Mucosa of rectum (tissue), 2 donors: ENCODE data around the gene LPAR5.

ENCODE experiments used
- H3K27ac ChIP-seq, 2 donors: one replicate each; pipeline ENCODE4 v1.7.0; 2013; ENCODE audit warnings: inconsistent platforms in 2 of 2, low read depth in 2 of 2, low read length in 2 of 2
- H3K27me3 ChIP-seq, 2 donors: one replicate each; pipeline ENCODE4 v1.7.0; 2013; ENCODE audit warnings: low read length in 2 of 2; ENCODE audit not compliant: control insufficient read depth in 2 of 2, insufficient read depth in 2 of 2
- H3K36me3 ChIP-seq, 2 donors: one replicate each; pipeline ENCODE4 v1.7.0; 2013; ENCODE audit warnings: low read length in 2 of 2; ENCODE audit not compliant: control insufficient read depth in 2 of 2, insufficient read depth in 2 of 2
- H3K4me1 ChIP-seq, 2 donors: one replicate each; pipeline ENCODE4 v1.7.0; 2013; ENCODE audit warnings: low read length in 2 of 2, mild to moderate bottlenecking in 1 of 2; ENCODE audit not compliant: control insufficient read depth in 2 of 2, insufficient read depth in 2 of 2
- H3K4me3 ChIP-seq, 2 donors: one replicate each; pipeline ENCODE4 v1.7.0; 2013; ENCODE audit warnings: low read length in 2 of 2
- H3K9ac ChIP-seq, 2 donors: one replicate each; pipeline ENCODE4 v1.7.0; 2013; ENCODE audit warnings: low read length in 2 of 2, low read depth in 1 of 2, mild to moderate bottlenecking in 1 of 2
- H3K9me3 ChIP-seq, 2 donors: one replicate each; pipeline ENCODE4 v1.7.0; 2013; ENCODE audit warnings: low read length in 2 of 2; ENCODE audit not compliant: control insufficient read depth in 2 of 2
- donor health status: healthy.
- donor health status: Normal muscosa, but diverticular disease.

The LPAR5 gene

DNA sequence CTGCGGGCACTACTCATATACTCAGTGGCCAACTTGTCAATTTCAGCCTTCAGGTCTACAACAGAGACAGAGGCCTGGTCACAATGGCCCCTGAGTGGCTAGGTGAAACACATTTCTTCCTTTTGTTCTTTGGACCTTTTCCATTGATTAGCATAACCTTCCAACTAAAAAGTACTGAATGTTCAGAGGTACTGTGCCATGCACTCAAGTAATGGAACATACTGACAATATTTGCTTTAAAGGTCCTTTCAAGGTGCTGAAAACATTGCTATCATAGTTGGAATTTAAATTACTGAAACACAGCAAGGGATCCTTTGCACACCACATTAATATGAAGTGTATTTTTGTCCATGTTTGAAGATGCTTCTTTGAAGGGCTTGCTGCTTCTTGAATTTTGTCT, 17.6 kb upstream of the LPAR5 start:
- Histone ChIP-seq H3K9ac (no peak overlapping the region), H3K27ac (no peak overlapping the region), H3K27me3 (no peaks in the 10 kb centered on the region), H3K4me3 (no peak overlapping the region), H3K4me1 (no peaks in the 10 kb centered on the region), H3K36me3 (peaks cover 42 to 55% of the 10 kb centered on the region in 2 donors), H3K9me3 (no peaks in the 10 kb centered on the region)

GRCh38 chr12:6652391-6652790, 16.6 kb upstream of the LPAR5 start:
- peaks cover 42 to 58% of the 10 kb centered on the region in 2 donors for H3K36me3 ChIP-seq
- no peak overlapping the region for H3K27ac ChIP-seq
- no peaks in the 10 kb centered on the region for H3K9me3 ChIP-seq
- no peak overlapping the region for H3K4me3 ChIP-seq
- H3K4me1 ChIP-seq, result no peaks in the 10 kb centered on the region
- no peaks in the 10 kb centered on the region for H3K27me3 ChIP-seq
- H3K9ac ChIP-seq, result no peak overlapping the region

GRCh38 chr12:6650832-6651231, 15.1 kb upstream of the LPAR5 start:
- Histone ChIP-seq H3K27ac (no peak overlapping the region), H3K27me3 (no peaks in the 10 kb centered on the region), H3K36me3 (peaks cover 36 to 50% of the 10 kb centered on the region in 2 donors), H3K4me1 (peaks cover 10% of the 10 kb centered on the region in 2 donors), H3K4me3 (no peak overlapping the region), H3K9ac (no peak overlapping the region), H3K9me3 (no peaks in the 10 kb centered on the region)

DNA sequence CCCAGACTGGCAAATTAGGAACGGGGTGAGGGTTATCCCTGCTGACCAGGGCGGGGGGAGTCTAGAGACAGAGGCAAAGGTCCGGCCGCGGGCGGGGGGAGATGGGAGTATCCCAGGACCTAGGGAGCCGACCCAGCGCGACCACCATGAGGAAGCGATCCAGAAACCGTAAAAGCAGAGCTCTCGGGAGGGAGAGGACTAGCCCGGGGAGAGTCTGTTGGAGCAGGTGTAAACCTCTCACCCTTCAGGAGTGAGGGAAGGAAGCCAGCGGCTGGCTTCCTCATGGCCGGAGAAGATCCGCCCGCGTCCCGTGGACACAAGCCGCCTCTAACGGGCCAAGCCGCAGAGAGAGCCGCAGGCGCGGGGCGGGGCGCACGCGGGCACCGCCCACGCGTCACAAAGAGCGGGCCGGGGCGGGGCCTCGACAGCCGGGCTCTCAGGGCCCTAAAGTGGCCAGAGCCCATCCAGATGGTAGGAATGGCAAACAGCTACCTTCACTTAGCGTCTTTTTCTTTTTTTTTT, 11.4 kb upstream of the LPAR5 start, which contains the start of gene ACRBP:
Gene ACRBP, minus strand, starts transcription at position 350 of the 522 bp plus-strand sequence. Its CDS starts 66 bp downstream, at position 284.
- Histone ChIP-seq H3K4me1 (peaks cover 10% of the 10 kb centered on the region in 2 donors), H3K36me3 (peaks cover 15 to 26% of the 10 kb centered on the region in 2 donors), H3K27me3 (no peaks in the 10 kb centered on the region), H3K9ac (peak within 1 kb of the TSS; percentile 52 to 53), H3K4me3 (peak within 1 kb of the TSS; percentile 49 to 72), H3K9me3 (no peaks in the 10 kb centered on the region), H3K27ac (peak within 1 kb of the TSS in 1 of 2 donors; percentile 38)

- no peaks in the 10 kb centered on the region for H3K9me3 ChIP-seq
- H3K4me1 ChIP-seq, result peaks cover 10% of the 10 kb centered on the region in 2 donors
- H3K4me3 ChIP-seq, result peak overlapping the region; percentile 49 to 72
- no peak overlapping the region for H3K27ac ChIP-seq
- no peaks in the 10 kb centered on the region for H3K27me3 ChIP-seq
- H3K9ac ChIP-seq, result peak overlapping the region; percentile 52 to 53
- H3K36me3 ChIP-seq, result peaks cover 12 to 22% of the 10 kb centered on the region in 2 donors
These were observed 10.7 kb upstream of the LPAR5 start for GRCh38 chr12:6646276-6647082.

GRCh38 chr12:6644903-6645302, 9.1 kb upstream of the LPAR5 start:
- H3K9me3 ChIP-seq, result no peaks in the 10 kb centered on the region
- H3K9ac ChIP-seq, result peak overlapping the region in 1 of 2 donors; percentile 9
- H3K4me3 ChIP-seq, result no peak overlapping the region
- H3K27ac ChIP-seq, result peak overlapping the region in 1 of 2 donors; percentile 21
- H3K4me1 ChIP-seq, result peaks cover 10% of the 10 kb centered on the region in 2 donors
- no peaks in the 10 kb centered on the region for H3K27me3 ChIP-seq
- peaks cover 0 to 8% of the 10 kb centered on the region in 2 donors for H3K36me3 ChIP-seq

- peaks cover 0 to 8% of the 10 kb centered on the region in 2 donors for H3K36me3 ChIP-seq
- H3K4me3 ChIP-seq, result no peak overlapping the region
- peak overlapping the region; percentile 14 to 21 for H3K27ac ChIP-seq
- H3K27me3 ChIP-seq, result no peaks in the 10 kb centered on the region
- H3K9ac ChIP-seq, result no peak overlapping the region
- no peaks in the 10 kb centered on the region for H3K9me3 ChIP-seq
- H3K4me1 ChIP-seq, result peaks cover 10% of the 10 kb centered on the region in 2 donors
These were observed 8.5 kb upstream of the LPAR5 start for GRCh38 chr12:6644257-6644596.

DNA sequence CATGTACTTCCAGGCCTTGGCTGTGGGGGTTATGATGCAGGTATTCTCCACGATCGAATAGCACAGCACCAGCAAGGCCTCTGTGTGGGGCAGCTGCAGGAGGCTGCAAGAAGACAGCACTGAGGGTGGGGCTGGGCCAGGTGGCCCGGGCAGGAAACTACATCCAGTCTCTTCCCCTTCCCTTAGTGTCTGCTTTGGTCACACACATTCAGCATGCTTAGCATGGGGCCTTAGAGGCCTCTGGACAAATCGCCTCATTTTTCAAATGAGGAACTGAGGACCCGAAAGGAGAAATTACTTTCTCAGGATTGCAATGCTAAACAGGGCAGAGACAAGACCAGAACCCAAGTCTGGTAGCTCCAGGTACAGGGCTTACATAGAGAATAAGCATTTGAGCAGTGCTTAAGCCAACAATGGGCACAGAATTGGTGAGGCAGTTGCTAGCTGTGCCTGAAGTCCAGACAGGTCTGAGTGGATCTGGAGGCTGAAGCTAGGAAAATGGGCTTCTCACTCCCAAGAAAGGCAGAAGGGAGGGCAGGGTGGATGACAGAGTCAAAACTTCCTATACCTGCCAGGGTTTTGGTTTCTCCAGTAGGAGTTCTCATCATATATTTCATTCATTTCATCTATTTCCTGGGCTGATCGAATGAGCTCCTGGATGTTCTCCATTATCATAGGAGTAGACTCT, 8.0 kb upstream of the LPAR5 start:
- peaks cover 0 to 8% of the 10 kb centered on the region in 2 donors for H3K36me3 ChIP-seq
- H3K27me3 ChIP-seq, result no peaks in the 10 kb centered on the region
- no peaks in the 10 kb centered on the region for H3K9me3 ChIP-seq
- H3K4me1 ChIP-seq, result peaks cover 10% of the 10 kb centered on the region in 2 donors
- peak overlapping the region; percentile 21 to 25 for H3K27ac ChIP-seq
- H3K9ac ChIP-seq, result no peak overlapping the region
- H3K4me3 ChIP-seq, result peak overlapping the region in 1 of 2 donors; percentile 0

DNA sequence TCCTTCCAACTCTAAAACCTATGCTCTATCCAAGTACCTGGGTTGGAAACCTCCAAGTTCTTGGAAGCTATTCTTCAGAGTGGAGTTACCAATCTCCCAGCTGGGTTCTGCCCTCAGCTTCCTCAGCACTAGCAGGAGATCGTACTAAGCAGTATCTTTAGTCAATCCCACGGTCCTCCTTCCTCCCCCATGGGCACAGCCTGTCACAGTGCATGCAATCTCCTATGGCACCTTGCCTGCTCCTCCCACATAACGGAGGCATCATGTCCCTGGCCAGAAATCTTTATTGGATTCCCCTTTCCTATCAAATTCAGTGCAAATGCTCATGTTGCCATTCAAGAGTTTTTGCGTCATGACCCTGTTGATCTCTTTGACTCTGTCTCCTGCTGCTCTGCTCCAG, 5.4 kb upstream of the LPAR5 start:
- Histone ChIP-seq H3K4me3 (no peak overlapping the region), H3K4me1 (peaks cover 3 to 5% of the 10 kb centered on the region in 2 donors), H3K9ac (no peak overlapping the region)

DNA sequence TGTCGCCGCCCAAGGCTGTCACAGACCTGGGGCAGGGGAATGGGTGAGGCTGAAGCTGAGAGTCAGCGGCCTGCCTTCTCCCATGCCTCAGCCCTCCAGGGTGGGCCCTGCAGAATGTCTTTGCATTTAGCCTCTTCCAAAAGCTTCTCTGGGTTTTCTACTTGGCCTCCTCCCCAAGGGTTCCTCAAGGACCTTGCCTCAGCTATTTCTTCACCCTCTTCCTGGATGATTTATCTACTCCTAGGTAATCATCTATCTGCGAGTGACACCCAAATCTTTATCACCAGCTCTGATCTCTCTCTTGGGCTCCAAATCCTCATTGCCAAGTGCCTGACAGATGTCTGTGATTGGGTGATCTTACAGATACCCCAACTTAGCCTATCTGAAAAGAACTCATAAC, 4.7 kb upstream of the LPAR5 start:
- no peak overlapping the region for H3K4me3 ChIP-seq
- no peaks in the 10 kb centered on the region for H3K27me3 ChIP-seq
- no peaks in the 10 kb centered on the region for H3K36me3 ChIP-seq
- H3K4me1 ChIP-seq, result peaks cover 5 to 8% of the 10 kb centered on the region in 2 donors
- H3K27ac ChIP-seq, result no peak overlapping the region
- no peaks in the 10 kb centered on the region for H3K9me3 ChIP-seq
- no peak overlapping the region for H3K9ac ChIP-seq

More for the DNA sequence above, 5.4 kb upstream of the LPAR5 start:
- Histone ChIP-seq H3K9me3 (no peaks in the 10 kb centered on the region), H3K27me3 (no peaks in the 10 kb centered on the region), H3K27ac (no peak overlapping the region), H3K36me3 (no peaks in the 10 kb centered on the region)
